ENCODE results near the gene TP53AIP1.

The TP53AIP1 gene

GRCh38 chr11:128890543-128891368 lies 51.9 kb downstream of the TP53AIP1 start, which contains the start of gene KCNJ5:
Gene KCNJ5, plus strand, starts transcription at chr11:128891356. Its CDS starts 19,918 bp downstream, at chr11:128911274.
- no peak for DNase-seq (ENCODE audit: low spot score)

- DNase-seq (ENCODE audit: low spot score): no peak
Measured at GRCh38 chr11:128890216-128890542, 52.5 kb downstream of the TP53AIP1 start.

- no peak for DNase-seq (ENCODE audit: low spot score)
Measured at GRCh38 chr11:128889657-128890213, 52.9 kb downstream of the TP53AIP1 start.

- no peak for DNase-seq (ENCODE audit: low spot score)
Measured at GRCh38 chr11:128888034-128888985, 54.4 kb downstream of the TP53AIP1 start.

GRCh38 chr11:128886406-128887124 lies 56.1 kb downstream of the TP53AIP1 start:
- peak; percentile 38 for DNase-seq (ENCODE audit: low spot score)

Measured in NAMALWA (cell line).